Measurements from ENCODE around the gene LMO1.

LMO1 gene

DNA sequence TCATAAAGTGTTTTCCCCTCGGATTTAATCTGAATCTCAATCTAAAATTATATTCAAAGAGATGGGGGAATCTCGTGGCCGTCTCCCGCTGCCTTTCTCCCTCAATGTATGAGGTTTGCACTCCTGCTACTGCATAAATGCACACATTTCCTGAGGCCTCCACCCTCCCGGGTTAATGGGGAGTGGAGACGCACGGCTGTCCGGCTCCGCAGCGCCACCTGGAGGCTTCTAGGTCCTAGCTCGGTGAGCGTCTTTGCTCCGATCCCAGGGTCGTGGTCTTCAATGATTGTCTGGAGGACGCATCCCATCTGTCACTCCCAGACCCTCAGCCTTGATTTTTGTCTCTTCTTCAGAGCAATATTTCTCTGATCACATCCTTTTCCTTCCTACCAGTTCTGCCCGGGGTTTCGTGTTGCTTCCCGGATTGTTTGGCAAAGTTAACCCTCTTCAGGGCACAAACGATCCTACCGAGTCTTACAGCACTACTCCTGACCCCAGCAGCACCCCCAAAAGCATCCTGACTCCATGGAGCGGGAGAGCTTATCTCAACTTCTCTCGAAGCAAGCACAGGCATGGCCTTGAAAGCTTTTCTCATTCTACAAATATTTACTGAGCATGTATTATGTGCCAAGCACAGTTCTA lies at the start of gene LMO1:
LMO1 (minus strand) TSS at position 110 of the 642 bp plus-strand sequence. CDS start 516 bp downstream, outside the sequence.
- DNase-seq (ENCODE audit: low read depth): peak; percentile 55

- no peak for DNase-seq (ENCODE audit: low read depth)
Observed at GRCh38 chr11:8312986-8313385, 49.3 kb upstream of the LMO1 start.

GRCh38 chr11:8311366-8311765 lies 47.7 kb upstream of the LMO1 start:
- DNase-seq (ENCODE audit: low read depth): no peak

DNA sequence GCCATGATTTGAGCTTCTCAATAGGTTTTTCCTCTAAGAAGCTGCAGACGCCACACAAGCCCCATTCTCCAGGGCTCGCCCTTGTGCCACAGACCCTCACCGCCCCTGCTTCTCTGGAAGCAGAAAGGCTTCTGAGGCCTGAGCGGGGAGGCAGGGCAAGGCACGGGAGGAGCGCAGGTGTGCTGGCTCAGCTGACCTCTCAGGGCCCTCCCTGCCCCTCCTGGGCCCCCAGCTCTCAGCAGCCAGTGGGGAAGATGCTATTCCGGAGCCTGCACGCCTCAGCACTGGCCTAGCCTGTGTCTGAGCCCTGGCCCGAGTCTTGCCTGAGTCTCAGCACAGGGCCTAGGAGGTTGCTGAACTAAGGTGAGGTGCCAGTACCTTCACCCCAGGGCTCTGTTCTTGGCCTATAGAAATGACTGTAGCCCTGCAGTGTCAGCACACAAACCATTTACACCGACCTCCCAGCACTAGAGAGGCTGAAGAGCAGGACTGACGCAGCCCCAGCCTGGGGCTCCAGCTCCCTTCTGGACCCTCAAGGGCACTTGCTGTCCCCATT lies 47.1 kb upstream of the LMO1 start:
- no peak for DNase-seq (ENCODE audit: low read depth)

- no peak for DNase-seq (ENCODE audit: low read depth)
Observed at GRCh38 chr11:8309862-8310261, 46.2 kb upstream of the LMO1 start.

GRCh38 chr11:8309311-8309710 lies 45.6 kb upstream of the LMO1 start:
- DNase-seq (ENCODE audit: low read depth): no peak

- DNase-seq (ENCODE audit: low read depth): no peak
Observed at GRCh38 chr11:8307601-8308000, 43.9 kb upstream of the LMO1 start.

GRCh38 chr11:8301622-8302021 lies 37.9 kb upstream of the LMO1 start:
- DNase-seq (ENCODE audit: low read depth): no peak

- no peak for DNase-seq (ENCODE audit: low read depth)
Observed at GRCh38 chr11:8298801-8299786, 35.4 kb upstream of the LMO1 start.

DNA sequence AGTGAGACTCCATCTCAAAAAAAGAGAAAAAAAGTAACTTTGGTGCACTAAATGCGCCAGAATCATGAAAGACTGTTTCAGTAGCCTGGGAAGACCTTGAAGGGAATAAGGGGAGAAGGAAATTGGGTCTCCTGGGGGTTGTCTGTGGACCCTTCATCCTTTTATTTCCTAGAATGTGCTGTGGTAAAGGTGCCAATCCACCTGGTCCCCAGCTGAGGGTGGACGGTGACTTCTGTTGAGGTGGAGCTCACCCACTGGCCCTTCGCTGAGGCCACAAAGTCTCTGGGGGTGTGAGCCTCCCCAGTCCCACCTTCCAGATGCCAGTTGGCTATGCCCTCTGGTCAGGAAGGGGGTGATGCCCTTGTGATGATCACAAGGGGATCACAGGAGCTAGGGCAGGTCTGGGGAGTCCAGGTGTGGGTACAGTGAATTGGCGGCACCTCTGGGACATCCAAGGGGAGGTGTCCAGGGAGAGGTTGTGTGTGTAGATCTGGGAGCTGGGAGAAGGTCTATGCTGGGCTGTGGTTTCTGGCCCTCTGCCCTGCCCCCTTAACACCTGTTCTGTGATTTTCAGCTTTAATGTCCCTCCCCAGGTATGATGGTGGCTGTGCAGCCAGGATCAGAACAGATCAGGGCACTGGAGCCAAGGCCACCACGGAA lies 34.2 kb upstream of the LMO1 start:
- DNase-seq (ENCODE audit: low read depth): no peak

- no peak for DNase-seq (ENCODE audit: low read depth)
Observed at GRCh38 chr11:8296872-8297271, 33.2 kb upstream of the LMO1 start.

DNA sequence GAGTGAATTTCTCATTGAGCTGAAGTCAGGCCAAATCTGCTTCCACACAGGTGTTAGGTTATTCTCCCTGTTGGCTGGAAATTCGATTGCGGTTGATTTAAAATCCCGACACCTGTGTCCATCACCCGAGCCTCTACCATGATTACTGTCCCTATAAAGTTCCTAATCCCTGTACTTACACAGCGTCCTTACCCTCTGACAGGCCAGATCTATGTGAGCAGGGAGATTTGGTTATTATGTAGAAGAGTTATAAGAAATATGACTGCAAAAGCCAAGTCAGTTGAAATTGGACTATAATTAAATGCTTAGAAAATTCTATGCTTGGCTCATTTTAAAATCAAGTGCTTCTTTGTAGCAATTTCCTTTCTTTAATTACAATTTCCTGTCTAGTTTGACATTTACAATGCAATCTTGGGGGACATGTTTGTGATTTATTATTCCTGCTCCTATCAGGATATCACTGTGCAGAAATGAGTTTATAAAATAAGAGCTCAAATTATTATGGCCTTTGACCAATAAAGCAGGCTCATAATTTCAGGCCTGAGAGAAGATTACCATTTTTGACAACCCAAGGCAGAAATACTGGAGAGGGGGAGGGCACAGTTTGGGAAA lies 32.5 kb upstream of the LMO1 start:
- no peak for DNase-seq (ENCODE audit: low read depth)

DNA sequence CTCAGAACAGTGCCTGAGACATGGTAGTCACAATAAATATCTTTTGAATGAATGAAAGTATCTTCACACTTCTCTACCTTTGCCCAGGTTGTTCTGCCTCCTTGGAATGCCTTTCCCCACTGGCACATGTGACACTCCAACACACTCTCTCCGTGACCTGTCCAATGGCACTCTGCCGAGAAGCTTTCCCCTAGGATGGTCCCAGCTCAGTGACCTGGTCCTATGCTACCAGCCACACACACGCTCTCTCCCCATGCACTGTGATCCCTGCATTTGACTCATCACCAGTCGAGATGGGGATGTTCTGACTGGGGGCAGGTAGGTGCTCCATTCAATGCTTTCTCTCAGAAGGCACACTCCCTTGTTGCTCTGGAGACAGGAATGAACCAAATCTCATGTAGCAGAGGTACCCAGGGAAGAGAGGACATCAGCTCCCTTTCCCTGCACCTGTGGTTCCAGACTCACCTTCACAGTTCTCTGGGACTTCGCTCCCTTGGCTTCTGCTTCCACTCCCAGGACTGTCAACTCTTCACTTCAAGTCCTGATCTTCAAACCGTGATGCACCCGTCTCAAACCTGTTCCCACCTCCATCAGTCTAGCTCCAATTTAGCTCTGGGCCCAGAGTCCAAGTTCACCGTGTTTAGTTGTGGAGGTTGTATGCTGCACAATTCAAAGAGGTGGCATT lies 30.7 kb upstream of the LMO1 start:
- no peak for DNase-seq (ENCODE audit: low read depth)

DNA sequence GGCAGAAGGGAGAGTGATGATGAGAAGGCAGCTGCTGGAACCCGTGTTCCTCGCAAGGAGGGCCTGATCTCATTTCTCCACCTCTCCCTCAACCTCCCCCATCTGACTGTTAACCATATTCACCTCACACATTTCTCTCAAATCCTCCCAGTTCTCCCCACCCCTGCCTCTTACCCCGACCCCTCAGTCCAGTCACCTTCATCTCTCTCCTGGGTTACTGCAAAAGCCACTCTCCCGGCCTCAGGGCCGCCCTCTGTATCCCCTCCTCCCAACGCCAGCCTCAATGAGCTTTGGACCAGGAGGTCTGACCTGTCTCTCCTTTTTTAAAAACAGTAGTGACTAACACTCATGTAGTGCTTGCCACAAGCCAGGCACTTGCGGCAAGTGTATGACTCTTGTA lies 29.5 kb upstream of the LMO1 start:
- DNase-seq (ENCODE audit: low read depth): no peak

DNA sequence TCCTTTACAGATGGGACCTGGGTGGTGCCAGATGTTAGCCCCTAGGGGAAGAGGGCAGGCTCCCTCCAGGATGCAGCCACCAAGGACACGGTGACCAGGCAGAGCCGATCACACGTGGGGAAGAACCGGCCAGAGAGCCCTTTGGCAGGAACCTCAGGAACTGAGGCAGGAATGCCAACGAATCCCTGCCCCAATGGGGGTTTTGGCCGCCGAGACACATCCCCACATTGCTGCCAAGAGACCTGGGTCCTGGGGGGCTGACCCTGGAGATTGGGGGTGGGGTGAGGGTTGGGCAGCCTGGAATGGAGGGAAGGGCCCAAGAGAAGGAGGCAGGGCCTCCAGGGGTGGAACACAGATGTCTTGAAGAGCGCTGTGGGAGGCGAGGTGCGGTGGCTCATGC lies 28.7 kb upstream of the LMO1 start:
- no peak for DNase-seq (ENCODE audit: low read depth)

GRCh38 chr11:8291421-8292350 lies 28.0 kb upstream of the LMO1 start:
- no peak for DNase-seq (ENCODE audit: low read depth)

- DNase-seq (ENCODE audit: low read depth): no peak
Observed at GRCh38 chr11:8290081-8290810, 26.6 kb upstream of the LMO1 start.

DNA sequence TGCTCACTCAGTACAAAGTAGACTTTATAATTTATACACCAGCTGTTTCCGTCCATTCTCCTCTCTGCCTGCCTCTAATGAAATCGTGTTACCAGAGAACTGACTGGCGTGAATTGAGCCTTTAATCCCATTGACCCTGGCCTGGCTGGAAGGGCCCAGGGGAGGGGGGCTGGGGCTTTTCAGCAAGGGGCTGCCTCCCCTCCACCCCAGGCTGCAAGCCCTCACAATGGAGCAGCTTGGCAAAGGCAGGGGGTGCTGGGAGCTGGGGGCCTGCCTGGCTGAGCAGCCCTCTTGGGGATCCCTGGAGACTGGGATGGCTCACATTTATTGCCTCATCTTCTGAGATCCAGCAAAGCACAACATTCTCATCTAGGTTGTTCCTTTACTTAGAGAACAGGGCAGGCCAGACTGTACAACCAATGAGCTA lies 25.8 kb upstream of the LMO1 start:
- no peak for DNase-seq (ENCODE audit: low read depth)

DNA sequence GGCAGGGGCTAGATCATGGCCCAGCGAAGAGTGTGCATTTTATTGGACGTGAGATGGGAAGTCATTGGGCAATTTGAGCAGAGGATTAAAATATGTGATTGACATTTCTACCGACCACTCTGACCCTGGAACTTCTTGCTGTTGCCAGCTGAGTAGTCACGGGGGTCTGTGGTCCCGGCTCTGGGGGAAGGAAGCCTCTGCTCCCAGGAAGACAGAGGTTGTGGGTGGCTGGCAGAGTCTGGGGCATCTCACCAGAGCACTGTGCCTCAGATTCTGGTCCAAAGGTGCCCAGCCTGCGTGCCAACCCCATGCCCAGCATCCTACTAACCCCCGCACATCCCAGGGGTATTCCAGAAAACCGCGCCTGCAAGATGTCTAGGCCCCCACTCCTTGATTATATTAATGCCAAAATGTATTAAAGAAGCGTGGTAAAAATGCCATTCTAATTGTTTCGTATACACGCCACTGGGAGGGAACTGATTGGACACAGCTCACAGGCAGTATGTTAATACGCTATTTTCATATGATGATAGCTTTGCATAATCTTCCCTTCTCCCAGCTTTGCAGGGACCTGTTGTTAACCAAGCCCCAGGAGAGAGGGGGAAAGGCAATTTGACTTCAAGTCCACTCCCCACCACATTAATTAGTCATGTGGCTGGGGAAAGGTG lies 25.3 kb upstream of the LMO1 start:
- no peak for DNase-seq (ENCODE audit: low read depth)
